ENCODE results near the gene RAVER2.

The RAVER2 gene

GRCh38 chr1:64845831-64846425 lies 101.1 kb downstream of the RAVER2 start:
- no peak for DNase-seq (ENCODE audit: extremely low spot score)
- TF ChIP-seq CTCF (IDR thresholded peaks at IDR 0.05; ENCODE audit: control extremely low read depth, extremely low read depth, low read depth, missing control alignments): no peak
- CTCF ChIA-PET: interaction anchor here (1.2 kb wide), 1 partner anchor 21 kb away, joined by 4 read pairs; no protein-coding TSS in a partner anchor
- POLR2A ChIA-PET: no interaction called here

GRCh38 chr1:64846573-64847430 lies 101.9 kb downstream of the RAVER2 start:
- DNase-seq (ENCODE audit: extremely low spot score): no peak
- POLR2A ChIA-PET: no interaction called here
- no peak for TF ChIP-seq CTCF (IDR thresholded peaks at IDR 0.05; ENCODE audit: control extremely low read depth, extremely low read depth, low read depth, missing control alignments)
- CTCF ChIA-PET: interaction anchor here (1.0 kb wide), 1 partner anchor 22 kb away, joined by 3 read pairs; no protein-coding TSS in a partner anchor

- ChIA-PET CTCF (interaction anchor here (1.0 kb wide), 1 partner anchor 23 kb away, joined by 3 read pairs; no protein-coding TSS in a partner anchor), POLR2A (no interaction called here)
- no peak for TF ChIP-seq CTCF (IDR thresholded peaks at IDR 0.05; ENCODE audit: control extremely low read depth, extremely low read depth, low read depth, missing control alignments)
- DNase-seq (ENCODE audit: extremely low spot score): no peak
Observed at GRCh38 chr1:64847666-64848065, 102.8 kb downstream of the RAVER2 start.

- POLR2A ChIA-PET: no interaction called here
- DNase-seq (ENCODE audit: extremely low spot score): no peak
- TF ChIP-seq CTCF (IDR thresholded peaks at IDR 0.05; ENCODE audit: control extremely low read depth, extremely low read depth, low read depth, missing control alignments): no peak
- CTCF ChIA-PET: no interaction called here
Observed at GRCh38 chr1:64848136-64848535, 103.3 kb downstream of the RAVER2 start.

GRCh38 chr1:64848803-64849202 lies 103.9 kb downstream of the RAVER2 start:
- TF ChIP-seq CTCF (IDR thresholded peaks at IDR 0.05; ENCODE audit: control extremely low read depth, extremely low read depth, low read depth, missing control alignments): no peak
- POLR2A ChIA-PET: no interaction called here
- no peak for DNase-seq (ENCODE audit: extremely low spot score)
- CTCF ChIA-PET: interaction anchor here (1.0 to 2.3 kb wide), 3 partner anchors 18 to 29 kb away, joined by 3 to 5 read pairs (median 4); no protein-coding TSS in a partner anchor

- POLR2A ChIA-PET: interaction anchor here (0.5 kb wide), 1 partner anchor 69 kb away, joined by 3 read pairs; no protein-coding TSS in a partner anchor
- CTCF ChIA-PET: interaction anchor here (0.9 to 2.3 kb wide), 7 partner anchors 10 to 73 kb away, joined by 3 to 5 read pairs (median 4); no protein-coding TSS in a partner anchor
- TF ChIP-seq CTCF (IDR thresholded peaks at IDR 0.05; ENCODE audit: control extremely low read depth, extremely low read depth, low read depth, missing control alignments): no peak
- DNase-seq (ENCODE audit: extremely low spot score): no peak
Observed at GRCh38 chr1:64849942-64850341, 105.1 kb downstream of the RAVER2 start.

Measured in GM10248 (cell line).